Measurements from ENCODE around the gene ZNF500.

- TF ChIP-seq, protein P1, sequence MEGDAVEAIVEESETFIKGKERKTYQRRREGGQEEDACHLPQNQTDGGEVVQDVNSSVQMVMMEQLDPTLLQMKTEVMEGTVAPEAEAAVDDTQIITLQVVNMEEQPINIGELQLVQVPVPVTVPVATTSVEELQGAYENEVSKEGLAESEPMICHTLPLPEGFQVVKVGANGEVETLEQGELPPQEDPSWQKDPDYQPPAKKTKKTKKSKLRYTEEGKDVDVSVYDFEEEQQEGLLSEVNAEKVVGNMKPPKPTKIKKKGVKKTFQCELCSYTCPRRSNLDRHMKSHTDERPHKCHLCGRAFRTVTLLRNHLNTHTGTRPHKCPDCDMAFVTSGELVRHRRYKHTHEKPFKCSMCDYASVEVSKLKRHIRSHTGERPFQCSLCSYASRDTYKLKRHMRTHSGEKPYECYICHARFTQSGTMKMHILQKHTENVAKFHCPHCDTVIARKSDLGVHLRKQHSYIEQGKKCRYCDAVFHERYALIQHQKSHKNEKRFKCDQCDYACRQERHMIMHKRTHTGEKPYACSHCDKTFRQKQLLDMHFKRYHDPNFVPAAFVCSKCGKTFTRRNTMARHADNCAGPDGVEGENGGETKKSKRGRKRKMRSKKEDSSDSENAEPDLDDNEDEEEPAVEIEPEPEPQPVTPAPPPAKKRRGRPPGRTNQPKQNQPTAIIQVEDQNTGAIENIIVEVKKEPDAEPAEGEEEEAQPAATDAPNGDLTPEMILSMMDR (IDR thresholded peaks at IDR 0.05; ENCODE audit: low read depth, low read length, poor library complexity, severe bottlenecking): no peak
- TF ChIP-seq EZH2phosphoT487 (IDR thresholded peaks at IDR 0.05; ENCODE audit: borderline replicate concordance, low read length): no peak
Measured at GRCh38 chr16:4748682-4749411, 18.1 kb downstream of the ZNF500 start.

Data from DOHH2 (cell line).